Umbilical cord (tissue), 2 donors: ENCODE measurements around the gene GNAZ. TPM values are rescaled to one million over a fixed set of nuclear protein-coding genes. Genes with fewer than 3 reads are reported as not detected.

Source experiments
- DNase-seq: peaks from one replicate; pipeline ENCODE4 v3.0.0-alpha.2; 2015; ENCODE audit warnings: low spot score
- total RNA-seq: library from RNA; depleted of rRNA; stranded (reverse); fragments of >200 nt; gene quantifications from one replicate; pipeline ENCODE4 v1.2.3, GENCODE V29; 2014; ENCODE audit warnings: low replicate concordance; ENCODE audit not compliant: insufficient read depth

Gene GNAZ
- total RNA-seq, 1 donor from 2014 or later, result 15.6 TPM

- no peak for DNase-seq
Observed at GRCh38 chr22:23106344-23106743, 36.0 kb downstream of the GNAZ start.

DNA sequence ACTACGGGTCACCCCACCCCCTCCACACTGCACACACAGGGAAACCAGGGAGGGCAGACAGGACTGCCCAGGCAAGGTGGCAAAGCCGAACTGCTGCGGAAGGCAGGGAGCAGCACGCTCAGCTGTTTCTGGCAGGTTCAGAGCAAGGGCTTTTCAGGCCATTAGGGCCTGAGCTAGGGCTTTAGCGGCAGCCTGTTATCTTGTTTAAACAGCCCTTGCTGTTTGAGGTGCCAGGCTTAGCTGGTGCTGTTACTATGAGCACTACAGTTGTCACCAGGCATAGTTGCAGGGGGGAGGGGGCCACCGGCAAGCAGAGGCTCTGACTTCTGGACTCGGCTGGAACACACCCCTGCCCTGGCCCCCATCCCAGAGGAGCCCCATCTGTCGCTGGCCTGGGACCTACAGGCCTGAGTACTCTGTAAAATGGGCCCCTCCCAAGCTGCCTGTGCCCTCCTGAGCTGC lies 36.6 kb downstream of the GNAZ start:
- peak; percentile 25 for DNase-seq

DNA sequence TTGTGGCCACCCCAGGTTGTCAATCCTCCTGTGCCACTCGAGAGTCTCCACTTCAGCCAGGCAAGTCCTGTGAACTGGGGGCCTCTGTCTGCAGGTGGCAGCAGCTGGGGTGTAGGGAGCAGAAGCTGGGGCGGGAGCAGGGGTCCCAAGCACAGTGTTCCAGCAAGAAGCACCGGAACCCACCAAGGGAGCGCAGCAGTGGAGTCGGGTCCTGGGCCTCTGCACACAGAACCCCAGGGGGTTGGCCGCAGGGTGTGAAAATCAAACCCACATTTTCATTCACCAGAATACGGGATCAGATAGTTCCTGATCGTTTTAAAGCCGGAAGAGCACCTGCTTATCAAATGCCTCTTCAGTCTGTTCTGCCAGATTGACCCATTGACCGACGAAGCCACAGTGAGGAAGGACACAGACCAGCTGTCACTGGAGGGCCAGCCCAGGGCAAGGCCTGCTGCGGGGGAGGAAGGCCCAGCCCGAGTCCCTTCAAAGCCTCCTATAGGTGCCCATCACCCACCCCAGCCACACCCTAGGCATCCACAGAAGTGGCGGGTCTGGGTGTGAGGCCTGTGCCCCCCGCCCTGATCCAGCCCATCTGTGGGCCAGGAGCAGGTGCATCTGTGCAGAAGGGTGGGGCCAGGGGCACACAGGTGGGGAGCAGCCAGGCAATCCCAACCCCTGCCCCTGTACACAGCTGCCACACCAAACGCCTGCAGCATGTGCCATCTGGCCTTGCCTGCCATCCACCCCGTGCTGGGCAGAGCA lies 37.3 kb downstream of the GNAZ start:
- no peak for DNase-seq

DNA sequence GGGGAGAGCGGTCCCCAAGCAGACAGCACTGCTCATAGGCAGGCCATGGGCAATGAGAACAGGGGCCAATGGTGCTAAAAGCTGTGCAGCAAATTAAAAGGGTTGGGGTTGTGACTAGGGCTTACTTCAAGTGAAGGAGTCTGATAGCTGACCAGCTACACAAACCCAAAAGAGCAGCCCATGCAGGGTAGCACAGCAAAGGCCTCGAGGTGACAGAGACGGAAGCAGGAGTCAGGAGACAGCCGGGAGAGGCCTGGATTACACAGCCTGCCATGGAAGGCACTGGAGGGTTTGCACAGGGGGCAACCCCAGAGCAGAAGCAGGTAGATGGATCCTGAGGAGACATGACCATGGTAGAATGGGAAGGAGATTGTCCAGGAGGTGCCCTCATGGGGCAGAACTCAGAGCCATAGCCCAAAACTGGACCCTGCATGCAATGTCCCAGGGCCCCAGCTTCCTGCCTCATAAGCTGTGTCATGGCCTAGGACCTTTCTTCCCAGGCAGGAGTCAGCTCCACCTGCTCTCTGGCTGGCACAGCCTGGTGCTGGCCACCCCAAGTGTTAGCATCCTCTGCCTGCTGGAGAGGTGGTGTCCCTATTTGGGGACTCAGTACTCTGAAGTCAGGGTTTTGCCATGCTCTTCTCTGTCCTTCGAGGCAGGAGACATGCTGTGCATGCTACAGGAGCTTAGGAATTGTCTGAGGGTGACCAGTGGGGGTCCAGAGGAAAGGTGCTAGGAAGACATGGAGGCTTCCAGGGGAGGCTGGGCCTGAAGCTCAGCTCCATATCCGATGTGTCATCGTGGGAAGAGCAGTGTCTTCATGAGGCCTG lies 38.1 kb downstream of the GNAZ start:
- no peak for DNase-seq

- no peak for DNase-seq
Observed at GRCh38 chr22:23109079-23109347, 38.7 kb downstream of the GNAZ start.

- no peak for DNase-seq
Observed at GRCh38 chr22:23109441-23109978, 39.2 kb downstream of the GNAZ start.

- peak; percentile 27 for DNase-seq
Observed at GRCh38 chr22:23110190-23110921, 40.0 kb downstream of the GNAZ start.

GRCh38 chr22:23110922-23111527 lies 40.7 kb downstream of the GNAZ start:
- DNase-seq, result peak; percentile 59

DNA sequence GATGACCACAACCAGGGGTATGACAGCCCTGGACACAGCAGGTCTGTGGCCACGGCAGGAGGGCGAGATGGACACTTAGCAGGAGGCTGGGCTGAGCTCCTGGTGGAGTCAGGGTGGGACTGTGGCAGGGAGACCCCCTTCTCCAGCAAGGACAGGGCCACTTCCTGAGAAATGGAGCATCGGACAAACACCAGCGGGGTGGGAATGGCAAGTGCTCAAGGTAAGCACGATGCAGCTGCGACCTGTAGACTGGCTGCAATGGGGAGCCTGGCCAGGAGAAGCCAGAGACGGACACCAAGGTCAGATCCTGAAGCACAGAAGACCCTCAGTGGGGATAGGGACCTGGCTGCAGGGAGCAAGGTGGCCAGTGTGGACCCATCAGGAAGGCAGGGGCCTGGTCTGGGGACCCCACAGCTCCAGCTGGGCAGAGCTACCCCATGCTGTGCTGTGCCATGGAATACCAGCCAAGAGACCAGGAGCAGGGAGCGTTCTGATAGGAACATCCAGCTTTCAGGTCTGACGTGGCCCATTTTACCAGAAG lies 42.2 kb downstream of the GNAZ start:
- DNase-seq, result no peak

GRCh38 chr22:23113067-23113846 lies 42.9 kb downstream of the GNAZ start:
- DNase-seq, result peak; percentile 59

- no peak for DNase-seq
Observed at GRCh38 chr22:23113847-23114720, 43.8 kb downstream of the GNAZ start.

GRCh38 chr22:23114721-23115020 lies 44.4 kb downstream of the GNAZ start:
- no peak for DNase-seq

- no peak for DNase-seq
Observed at GRCh38 chr22:23115369-23115768, 45.0 kb downstream of the GNAZ start.

DNA sequence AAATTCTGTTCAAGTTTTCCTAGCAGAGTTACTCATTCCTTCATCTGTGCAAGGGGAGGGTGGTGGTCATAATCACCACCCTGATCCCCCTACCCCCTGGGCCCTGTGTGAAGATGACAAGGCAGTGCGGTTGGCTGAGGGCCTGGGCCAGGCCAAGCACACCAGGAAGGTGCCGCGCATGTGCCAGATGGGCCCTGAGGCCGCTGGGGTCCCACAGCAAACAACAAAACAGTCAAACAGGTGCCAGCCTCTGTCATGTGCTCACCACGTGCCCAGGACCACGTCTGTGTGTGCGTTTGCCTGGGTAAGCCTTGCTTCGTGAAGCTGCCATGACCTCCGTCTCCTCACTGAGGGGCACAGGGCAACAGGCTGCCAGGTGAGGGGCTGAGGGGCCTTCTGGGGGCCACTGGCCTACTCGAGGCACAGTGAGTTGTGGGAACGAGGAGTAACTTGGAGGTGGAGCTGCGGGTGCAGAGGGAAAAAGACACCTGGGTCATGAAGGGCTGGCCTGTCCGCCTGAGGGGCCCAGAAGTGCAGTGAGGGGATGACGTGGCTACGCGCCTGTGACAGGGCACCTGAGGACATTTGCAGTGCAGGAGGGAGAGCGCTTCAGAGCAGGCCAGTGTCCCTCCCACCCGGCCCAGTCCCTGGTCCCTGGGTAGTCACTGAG lies 45.6 kb downstream of the GNAZ start:
- DNase-seq, result no peak

DNA sequence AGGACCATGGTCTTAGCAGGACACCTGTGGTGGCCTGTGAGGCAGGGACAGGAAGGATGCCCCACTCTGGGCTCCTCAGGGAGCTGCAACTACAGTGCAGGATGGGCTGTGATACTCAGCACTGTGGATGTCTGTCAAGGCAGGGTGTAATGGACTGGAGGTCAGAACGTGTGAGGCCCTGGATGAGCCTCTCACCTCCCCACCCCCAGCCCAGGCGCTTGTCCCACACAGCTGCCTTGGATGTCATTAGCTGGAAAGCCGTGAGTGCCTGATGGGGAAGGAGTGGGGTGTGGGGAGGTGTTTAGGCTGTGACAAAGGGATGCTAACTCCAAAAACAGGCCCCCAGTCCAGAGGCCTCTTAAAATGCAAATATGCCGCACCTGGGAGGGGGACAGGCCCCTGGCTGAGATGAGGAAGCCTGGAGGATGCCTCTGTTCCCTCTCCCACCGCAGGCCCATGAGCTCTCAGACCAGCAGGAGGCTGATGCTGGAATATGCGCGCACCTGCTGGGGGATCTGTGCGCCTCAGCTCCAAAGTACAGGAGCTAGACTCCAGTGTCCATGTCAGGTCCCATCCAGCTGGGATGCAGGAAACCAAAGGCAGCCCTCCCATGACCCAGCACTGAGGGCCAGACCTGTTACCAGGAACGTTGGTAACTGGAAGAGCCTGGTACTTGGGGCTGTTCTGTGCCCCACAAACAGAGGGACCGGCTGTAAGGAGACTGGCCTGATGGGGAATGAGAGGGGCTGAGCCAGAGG lies 46.4 kb downstream of the GNAZ start:
- DNase-seq, result no peak

DNA sequence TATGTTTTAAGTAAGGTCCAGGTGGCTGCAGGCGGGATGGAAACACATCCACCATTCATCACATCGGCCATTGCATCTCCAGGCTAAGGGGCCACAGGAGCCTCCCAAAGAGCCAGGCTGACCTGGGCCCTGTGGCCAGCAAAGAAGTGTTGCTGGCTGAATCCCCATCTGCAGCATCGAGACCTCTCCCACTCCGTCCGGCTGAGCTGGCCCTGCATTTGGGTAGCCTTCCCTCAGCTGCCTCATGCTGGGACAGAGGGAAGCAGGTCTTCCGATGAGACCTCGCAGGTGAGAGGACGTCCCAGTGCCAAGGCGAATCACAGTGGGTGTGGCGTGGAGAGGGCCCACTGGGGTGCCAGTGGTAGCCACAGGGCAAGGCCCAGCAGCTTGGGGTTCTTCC lies 47.0 kb downstream of the GNAZ start:
- DNase-seq, result no peak

GRCh38 chr22:23117891-23118646 lies 47.8 kb downstream of the GNAZ start:
- DNase-seq, result no peak
